ENCODE results near the gene SECTM1. TPM values are rescaled to one million over a fixed set of nuclear protein-coding genes. Genes with fewer than 3 reads are reported as not detected.

Gene SECTM1
- total and polyA plus RNA-seq, 2 experiments from 2014 or later = 9.7 to 15.0 TPM

- no peak for DNase-seq (ENCODE audit: low spot score)
- no peaks in the 10 kb centered on the region for H3K9me3 ChIP-seq (ENCODE audit: low read depth)
- H3K9me2 ChIP-seq (replicated peaks; ENCODE audit: insufficient read depth) = no peaks in the 10 kb centered on the region
- no peaks in the 10 kb centered on the region for H3K27me3 ChIP-seq
- no peaks in the 10 kb centered on the region for H3K79me2 ChIP-seq
- TF ChIP-seq, protein P1, sequence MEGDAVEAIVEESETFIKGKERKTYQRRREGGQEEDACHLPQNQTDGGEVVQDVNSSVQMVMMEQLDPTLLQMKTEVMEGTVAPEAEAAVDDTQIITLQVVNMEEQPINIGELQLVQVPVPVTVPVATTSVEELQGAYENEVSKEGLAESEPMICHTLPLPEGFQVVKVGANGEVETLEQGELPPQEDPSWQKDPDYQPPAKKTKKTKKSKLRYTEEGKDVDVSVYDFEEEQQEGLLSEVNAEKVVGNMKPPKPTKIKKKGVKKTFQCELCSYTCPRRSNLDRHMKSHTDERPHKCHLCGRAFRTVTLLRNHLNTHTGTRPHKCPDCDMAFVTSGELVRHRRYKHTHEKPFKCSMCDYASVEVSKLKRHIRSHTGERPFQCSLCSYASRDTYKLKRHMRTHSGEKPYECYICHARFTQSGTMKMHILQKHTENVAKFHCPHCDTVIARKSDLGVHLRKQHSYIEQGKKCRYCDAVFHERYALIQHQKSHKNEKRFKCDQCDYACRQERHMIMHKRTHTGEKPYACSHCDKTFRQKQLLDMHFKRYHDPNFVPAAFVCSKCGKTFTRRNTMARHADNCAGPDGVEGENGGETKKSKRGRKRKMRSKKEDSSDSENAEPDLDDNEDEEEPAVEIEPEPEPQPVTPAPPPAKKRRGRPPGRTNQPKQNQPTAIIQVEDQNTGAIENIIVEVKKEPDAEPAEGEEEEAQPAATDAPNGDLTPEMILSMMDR (IDR thresholded peaks at IDR 0.05; ENCODE audit: poor library complexity) = no peak
- TF ChIP-seq EZH2 (IDR thresholded peaks at IDR 0.05; ENCODE audit: borderline replicate concordance) (no peak), EZH2phosphoT487 (IDR thresholded peaks at IDR 0.05; ENCODE audit: low read depth, severe bottlenecking, unreplicated experiment) (no peak)
- no peaks in the 10 kb centered on the region for H4K20me1 ChIP-seq (ENCODE audit: insufficient read depth, poor library complexity, severe bottlenecking)
- H3K4me2 ChIP-seq = peak overlapping the region; percentile 52
- peak overlapping the region; percentile 85 for H3K27ac ChIP-seq
- no peak overlapping the region for H2AFZ ChIP-seq
- H3K4me3 ChIP-seq = no peak overlapping the region
- 90% methylated on average over 15 of the region's 15 CpGs for WGBS (ENCODE audit: low lambda C conversion rate, missing lambda C conversion rate)
- H3K4me1 ChIP-seq (ENCODE audit: insufficient read depth) = peaks cover 53% of the 10 kb centered on the region
- no peaks in the 10 kb centered on the region for H3K36me3 ChIP-seq (replicated peaks; ENCODE audit: insufficient read depth, low read depth)
These were observed 4.5 kb downstream of the SECTM1 start for GRCh38 chr17:82328994-82329507.

GRCh38 chr17:82328141-82328993, 5.2 kb downstream of the SECTM1 start:
- H3K4me2 ChIP-seq = peak overlapping the region; percentile 52
- H3K27ac ChIP-seq = peak overlapping the region; percentile 85
- H3K36me3 ChIP-seq (replicated peaks; ENCODE audit: insufficient read depth, low read depth) = no peaks in the 10 kb centered on the region
- peaks cover 51% of the 10 kb centered on the region for H3K4me1 ChIP-seq (ENCODE audit: insufficient read depth)
- H3K9me2 ChIP-seq (replicated peaks; ENCODE audit: insufficient read depth) = no peaks in the 10 kb centered on the region
- 63% methylated on average over 28 of the region's 28 CpGs for WGBS (ENCODE audit: low lambda C conversion rate, missing lambda C conversion rate)
- H4K20me1 ChIP-seq (ENCODE audit: insufficient read depth, poor library complexity, severe bottlenecking) = no peaks in the 10 kb centered on the region
- no peaks in the 10 kb centered on the region for H3K27me3 ChIP-seq
- H3K4me3 ChIP-seq = no peak overlapping the region
- DNase-seq (ENCODE audit: low spot score) = peak; percentile 78
- H3K9me3 ChIP-seq (ENCODE audit: low read depth) = no peaks in the 10 kb centered on the region
- no peak overlapping the region for H2AFZ ChIP-seq
- TF ChIP-seq, protein P1 (IDR thresholded peaks at IDR 0.05; ENCODE audit: poor library complexity) = no peak
- no peak for TF ChIP-seq EZH2 (IDR thresholded peaks at IDR 0.05; ENCODE audit: borderline replicate concordance)
- TF ChIP-seq EZH2phosphoT487 (IDR thresholded peaks at IDR 0.05; ENCODE audit: low read depth, severe bottlenecking, unreplicated experiment) = no peak
- H3K79me2 ChIP-seq = no peaks in the 10 kb centered on the region

- H2AFZ ChIP-seq = no peak overlapping the region
- H3K4me2 ChIP-seq = peak overlapping the region; percentile 52
- H3K27ac ChIP-seq = peak overlapping the region; percentile 85
- H3K4me3 ChIP-seq = no peak overlapping the region
- peaks cover 45% of the 10 kb centered on the region for H3K4me1 ChIP-seq (ENCODE audit: insufficient read depth)
- H3K9me2 ChIP-seq (replicated peaks; ENCODE audit: insufficient read depth) = no peaks in the 10 kb centered on the region
- TF ChIP-seq EZH2 (IDR thresholded peaks at IDR 0.05; ENCODE audit: borderline replicate concordance) (no peak), EZH2phosphoT487 (IDR thresholded peaks at IDR 0.05; ENCODE audit: low read depth, severe bottlenecking, unreplicated experiment) (no peak)
- TF ChIP-seq, protein P1 (IDR thresholded peaks at IDR 0.05; ENCODE audit: poor library complexity) = no peak
- no peaks in the 10 kb centered on the region for H3K27me3 ChIP-seq
- H3K9me3 ChIP-seq (ENCODE audit: low read depth) = no peaks in the 10 kb centered on the region
- WGBS (ENCODE audit: low lambda C conversion rate, missing lambda C conversion rate) = 82% methylated on average over 9 of the region's 16 CpGs
- H4K20me1 ChIP-seq (ENCODE audit: insufficient read depth, poor library complexity, severe bottlenecking) = no peaks in the 10 kb centered on the region
- H3K79me2 ChIP-seq = no peaks in the 10 kb centered on the region
- no peaks in the 10 kb centered on the region for H3K36me3 ChIP-seq (replicated peaks; ENCODE audit: insufficient read depth, low read depth)
- no peak for DNase-seq (ENCODE audit: low spot score)
These were observed 5.8 kb downstream of the SECTM1 start for GRCh38 chr17:82327757-82328140.

Data from hepatocyte (in vitro differentiated cells).